ENCODE measurements around the gene TMEM45B. TPM values are rescaled to one million over a fixed set of nuclear protein-coding genes. Genes with fewer than 3 reads are reported as not detected.

The TMEM45B gene
- total RNA-seq, 1 donor from 2014 or later = not detected

- no peaks in the 10 kb centered on the region for H3K27me3 Mint-ChIP-seq (ENCODE audit: unreplicated experiment)
- no peak for DNase-seq (ENCODE audit: extremely low spot score, unreplicated experiment)
- peaks cover 45% of the 10 kb centered on the region for H3K36me3 Mint-ChIP-seq (ENCODE audit: unreplicated experiment)
- H3K9me3 Mint-ChIP-seq (ENCODE audit: unreplicated experiment) = no peaks in the 10 kb centered on the region
- no peak overlapping the region for H3K4me3 Mint-ChIP-seq (ENCODE audit: unreplicated experiment)
- no peak overlapping the region for H3K27ac Mint-ChIP-seq (ENCODE audit: unreplicated experiment)
- no peak for TF ChIP-seq CTCF (IDR thresholded peaks at IDR 0.05)
- no peaks in the 10 kb centered on the region for H3K4me1 Mint-ChIP-seq (ENCODE audit: unreplicated experiment)
Observed at GRCh38 chr11:129905402-129905801, 89.8 kb downstream of the TMEM45B start.

Other genes with a start within 250 kb of the TMEM45B start
- gene NFRKB, start 79.7 kb downstream of the TMEM45B start, total RNA-seq = 26.0 and 28.2 TPM in 2 replicates
- 15.3 and 17.2 TPM in 2 replicates for gene PRDM10, start 187.0 kb downstream of the TMEM45B start, total RNA-seq

Measured in osteocyte (in vitro differentiated cells).